ENCODE results near the gene CCDC183.
"Not testable (repeated sequence)": the region's sequence is repeated elsewhere in the genome, so short reads cannot be mapped to it uniquely, and the experiment has no call there.

The CCDC183 gene

GRCh38 chr9:136760834-136761544 lies 35.1 kb upstream of the CCDC183 start:
- DNase-seq = not testable (repeated sequence)

GRCh38 chr9:136761545-136761981 lies 34.6 kb upstream of the CCDC183 start:
- no peak for DNase-seq

DNA sequence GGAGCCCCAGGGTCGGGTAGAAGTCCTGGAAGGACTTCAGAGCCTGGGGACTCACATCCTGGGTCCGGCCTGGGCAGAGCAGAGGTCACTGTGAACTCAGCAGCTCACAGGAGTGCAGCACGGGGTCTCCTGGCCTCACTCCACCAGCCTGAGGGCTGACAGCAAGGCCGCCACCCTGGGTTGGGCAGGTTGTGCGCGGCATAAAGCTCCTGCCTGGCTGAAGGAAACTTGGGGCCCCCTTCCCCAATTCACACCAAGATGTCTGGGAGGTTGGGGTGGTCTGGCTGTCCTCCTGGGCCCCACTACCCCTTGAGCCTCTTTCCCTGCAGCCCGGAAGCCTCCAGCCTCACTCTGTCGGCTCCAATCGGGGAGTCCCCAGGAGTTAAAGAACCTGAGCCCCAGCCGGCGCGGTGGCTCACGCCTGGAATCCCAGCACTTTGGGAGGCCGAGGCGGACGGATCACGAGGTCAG lies 33.9 kb upstream of the CCDC183 start:
- DNase-seq = no peak

GRCh38 chr9:136762915-136763648 lies 33.1 kb upstream of the CCDC183 start:
- DNase-seq = no peak

GRCh38 chr9:136763649-136764035 lies 32.5 kb upstream of the CCDC183 start:
- DNase-seq = no peak

DNA sequence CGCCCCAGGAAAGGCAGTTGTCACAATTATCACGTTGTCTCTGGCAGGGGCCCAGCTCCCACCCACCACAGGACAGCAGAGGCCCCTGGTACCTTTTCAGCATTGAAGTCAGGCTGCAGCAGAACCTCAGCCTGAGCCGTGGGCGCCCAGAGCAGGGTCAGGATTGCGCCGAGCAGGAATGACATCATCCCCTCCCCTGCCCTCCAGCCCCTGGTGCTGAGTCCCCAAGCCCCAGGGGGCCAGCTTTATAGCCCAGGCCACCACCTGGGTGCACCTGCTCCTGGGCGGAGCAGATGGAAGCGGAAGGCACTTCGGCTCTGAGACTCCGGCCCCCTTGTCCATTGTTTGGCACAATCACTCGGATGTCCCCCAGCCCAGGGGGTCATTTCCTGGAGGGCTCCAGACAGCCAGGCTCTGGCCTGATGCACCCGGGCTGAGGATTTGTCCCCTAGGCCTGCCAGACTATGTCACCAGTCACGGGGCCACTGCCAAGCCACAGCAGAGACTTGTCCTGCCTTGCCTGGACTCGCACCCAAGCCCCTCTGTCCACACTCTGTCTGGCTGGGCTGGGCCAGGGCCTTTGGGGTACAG lies 31.7 kb upstream of the CCDC183 start, which contains the start of gene LCN15:
TSS of gene LCN15 (minus strand) at position 218 of the 591 bp plus-strand sequence. CDS start at position 188, 30 bp downstream.
- no peak for DNase-seq

DNA sequence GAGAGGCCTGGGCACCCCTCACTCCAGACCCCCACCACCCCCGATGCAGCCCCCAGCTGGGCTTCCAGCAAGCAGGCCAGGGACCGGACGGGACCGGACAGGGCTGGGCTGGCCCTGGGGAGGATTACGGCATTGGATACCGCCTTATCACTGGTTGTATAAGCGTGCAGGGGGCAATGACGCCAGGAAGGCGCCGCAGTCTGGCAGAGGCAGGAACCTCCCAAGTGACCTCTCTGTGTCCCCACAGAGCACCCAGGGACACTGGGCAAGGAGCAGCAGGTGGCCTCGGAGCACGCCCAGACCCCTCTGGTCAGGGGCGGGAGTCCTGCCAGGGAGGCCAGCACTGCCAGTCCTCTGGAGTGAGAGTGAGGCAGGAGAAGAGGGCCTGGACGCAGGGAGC lies 31.1 kb upstream of the CCDC183 start:
- no peak for DNase-seq

DNA sequence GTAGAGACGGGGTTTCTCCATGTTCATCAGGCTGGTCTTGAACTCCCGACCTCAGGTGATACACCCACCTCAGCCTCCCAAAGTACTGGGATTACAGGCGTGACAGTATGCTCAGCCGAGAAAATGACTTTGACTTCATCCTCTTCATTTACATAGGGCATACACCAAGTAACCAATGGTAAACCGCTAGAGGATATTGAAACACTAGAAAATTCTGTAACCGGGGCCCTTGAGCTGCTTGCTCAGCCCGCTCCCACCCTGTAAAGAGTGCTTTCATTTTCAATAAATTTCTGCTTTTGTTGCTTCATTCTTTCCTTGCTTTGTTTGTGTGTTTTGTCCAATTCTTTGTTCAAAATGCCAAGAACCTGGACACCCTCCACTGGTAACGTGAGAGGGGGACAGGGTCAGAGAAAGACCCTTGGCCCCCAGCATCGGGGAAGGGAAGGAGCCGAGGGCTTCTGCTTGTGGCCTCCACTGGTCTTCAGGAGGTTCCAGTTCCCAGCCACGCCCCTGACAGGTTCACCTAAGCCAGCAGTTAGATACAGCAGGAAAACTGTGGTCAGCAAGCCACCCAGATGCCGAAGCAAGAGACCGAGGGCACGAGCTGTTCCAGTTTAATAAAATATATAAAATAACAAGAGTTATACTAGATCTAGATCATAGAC lies 30.3 kb upstream of the CCDC183 start:
- DNase-seq = not testable (repeated sequence)

DNA sequence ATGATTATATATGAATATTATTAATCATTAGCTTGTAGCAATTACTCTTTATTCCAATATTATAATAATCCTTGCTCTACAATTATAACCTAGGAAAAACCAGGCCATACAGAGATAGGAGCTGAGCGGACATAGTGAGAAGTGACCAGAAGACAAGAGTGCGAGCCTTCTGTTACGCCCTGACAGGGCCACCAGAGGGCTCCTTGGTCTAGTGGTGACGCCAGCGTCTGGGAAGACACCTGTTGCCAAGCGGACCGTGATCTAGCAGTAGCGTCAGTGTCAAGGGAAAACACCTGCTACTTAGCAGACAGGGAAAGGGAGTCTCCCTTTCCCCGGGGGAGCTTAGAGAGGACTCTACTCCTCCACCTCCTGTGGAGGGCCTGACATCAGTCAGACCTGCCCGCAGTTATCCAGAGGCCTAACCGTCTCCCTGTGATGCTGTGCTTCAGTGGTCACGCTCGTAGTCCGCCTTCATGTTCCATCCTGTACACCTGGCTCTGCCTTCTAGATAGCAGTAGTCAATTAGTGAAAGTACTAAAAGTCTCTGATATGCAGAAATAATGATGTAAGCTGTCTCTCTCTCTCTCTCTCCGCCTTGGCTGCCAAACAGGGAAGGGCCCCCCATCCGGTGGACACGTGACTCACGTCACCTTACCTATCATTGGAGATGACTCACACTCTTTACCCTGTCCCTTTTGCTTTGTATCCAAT lies 29.6 kb upstream of the CCDC183 start:
- peak; percentile 47 for DNase-seq

GRCh38 chr9:136769710-136770191 lies 26.4 kb upstream of the CCDC183 start:
- DNase-seq = no peak

DNA sequence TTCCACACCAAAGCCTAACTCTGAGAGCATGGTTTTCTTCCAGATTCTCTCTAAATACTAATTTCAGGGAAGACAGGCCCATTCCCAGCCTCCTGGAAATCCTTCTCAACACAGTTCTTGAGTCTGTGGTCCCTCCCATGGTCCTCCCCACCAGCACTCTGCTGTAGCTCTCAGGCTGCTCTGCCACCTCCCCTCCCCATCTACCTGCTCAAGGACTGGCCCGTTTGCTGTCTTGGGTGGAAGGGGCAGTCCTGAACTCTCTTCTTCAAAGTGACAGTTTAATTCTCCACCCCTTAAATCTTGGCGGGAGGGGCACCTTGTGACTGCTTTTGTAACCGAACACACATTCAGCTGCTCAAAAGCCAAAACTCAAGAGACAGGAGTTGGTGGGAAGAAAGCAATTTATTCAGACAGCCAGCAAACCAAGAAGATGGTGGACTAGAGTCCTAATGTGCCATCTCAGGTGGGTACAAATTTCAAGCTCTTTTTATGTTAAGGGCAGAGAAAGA lies 24.2 kb upstream of the CCDC183 start:
- no peak for DNase-seq

GRCh38 chr9:136773386-136774044 lies 22.6 kb upstream of the CCDC183 start:
- no peak for DNase-seq

DNA sequence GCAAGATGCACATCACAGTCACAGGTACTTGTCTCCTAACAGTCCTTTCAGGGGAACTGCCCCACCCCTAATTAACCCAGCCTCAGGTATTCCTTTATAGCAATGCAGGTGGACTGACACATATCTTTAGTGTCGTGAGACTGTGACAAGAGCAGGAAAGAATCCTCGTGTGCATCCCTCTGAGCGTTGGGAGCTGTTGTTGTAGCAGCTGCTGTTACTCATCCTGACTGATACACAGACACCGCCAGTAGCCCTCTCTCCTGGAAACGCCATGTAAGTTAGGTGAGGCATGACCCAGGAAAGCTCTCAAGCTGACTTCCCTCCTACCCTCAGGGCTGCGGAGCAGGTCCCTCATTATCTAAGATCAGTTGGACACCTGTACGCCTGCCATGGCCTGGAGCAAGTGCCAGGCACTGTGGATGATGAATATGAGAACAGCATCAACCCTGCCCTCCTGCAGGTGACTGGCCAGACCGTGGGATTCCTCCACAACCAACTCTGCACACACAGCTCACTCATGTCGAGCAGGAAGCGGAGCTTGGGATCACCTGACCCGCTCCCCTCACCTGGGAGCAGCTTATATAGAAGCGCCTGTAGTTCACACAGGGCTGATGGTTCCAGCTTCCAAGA lies 21.6 kb upstream of the CCDC183 start:
- DNase-seq = no peak

DNA sequence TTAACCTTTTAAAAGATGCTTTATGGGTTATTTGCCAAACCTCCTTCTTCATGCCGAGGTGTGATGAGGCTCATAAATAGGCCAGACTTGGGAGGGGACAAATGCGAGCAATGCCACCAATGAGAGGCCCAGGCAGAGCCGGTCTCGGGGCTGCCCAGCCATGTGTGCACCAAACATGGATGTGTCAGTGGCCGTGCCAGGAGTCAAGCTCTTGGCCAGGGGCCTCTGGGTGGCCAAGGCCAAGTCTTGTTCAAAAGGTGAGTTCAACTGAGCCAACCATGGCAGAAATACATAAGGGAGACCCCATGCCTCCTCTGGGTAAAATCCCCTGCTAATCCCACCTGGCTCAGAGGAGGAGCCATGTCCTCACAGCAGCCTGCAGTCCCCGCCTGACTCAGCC lies 20.9 kb upstream of the CCDC183 start:
- no peak for DNase-seq

GRCh38 chr9:136776947-136777346 lies 19.2 kb upstream of the CCDC183 start:
- no peak for DNase-seq

DNA sequence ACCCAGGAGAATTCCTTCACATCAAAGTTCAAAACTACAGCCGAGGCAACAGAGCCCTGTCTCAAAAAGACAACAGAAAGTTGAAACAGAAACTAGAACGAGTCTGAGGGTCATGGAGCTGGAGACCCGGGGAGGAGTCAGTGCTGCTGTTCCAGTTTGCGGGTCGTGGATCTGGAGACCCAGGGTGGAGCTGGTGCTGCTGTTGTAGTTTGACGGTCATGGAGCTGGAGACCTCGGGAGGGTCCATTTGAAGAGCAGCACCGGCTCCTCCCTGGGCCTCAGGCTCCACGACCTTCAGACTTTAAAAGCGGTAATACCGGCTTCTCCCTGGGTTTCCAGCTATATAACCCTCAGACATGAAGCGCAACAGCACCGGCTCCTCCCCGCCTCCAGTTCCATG lies 18.8 kb upstream of the CCDC183 start:
- DNase-seq = no peak

DNA sequence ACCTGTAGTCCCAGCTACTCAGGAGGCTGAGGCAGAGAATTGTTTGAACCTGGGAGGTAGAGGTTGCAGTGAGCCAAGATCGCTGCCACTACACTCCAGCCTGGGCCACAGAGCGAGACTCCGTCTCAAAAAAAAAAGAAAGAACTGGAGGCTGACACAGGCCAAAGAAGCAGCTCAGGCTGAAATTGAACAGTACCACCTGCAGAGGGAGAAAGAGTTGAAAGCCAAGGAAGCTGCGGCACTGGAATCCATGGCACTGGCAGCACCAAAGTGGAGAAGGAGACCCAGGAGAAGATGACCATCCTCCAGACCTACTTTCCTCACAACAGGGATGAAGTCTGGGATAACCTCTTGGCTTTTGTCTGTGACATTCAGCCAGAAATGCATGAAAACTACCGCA lies 16.3 kb upstream of the CCDC183 start:
- DNase-seq = no peak

GRCh38 chr9:136782452-136782851 lies 13.7 kb upstream of the CCDC183 start:
- no peak for DNase-seq

DNA sequence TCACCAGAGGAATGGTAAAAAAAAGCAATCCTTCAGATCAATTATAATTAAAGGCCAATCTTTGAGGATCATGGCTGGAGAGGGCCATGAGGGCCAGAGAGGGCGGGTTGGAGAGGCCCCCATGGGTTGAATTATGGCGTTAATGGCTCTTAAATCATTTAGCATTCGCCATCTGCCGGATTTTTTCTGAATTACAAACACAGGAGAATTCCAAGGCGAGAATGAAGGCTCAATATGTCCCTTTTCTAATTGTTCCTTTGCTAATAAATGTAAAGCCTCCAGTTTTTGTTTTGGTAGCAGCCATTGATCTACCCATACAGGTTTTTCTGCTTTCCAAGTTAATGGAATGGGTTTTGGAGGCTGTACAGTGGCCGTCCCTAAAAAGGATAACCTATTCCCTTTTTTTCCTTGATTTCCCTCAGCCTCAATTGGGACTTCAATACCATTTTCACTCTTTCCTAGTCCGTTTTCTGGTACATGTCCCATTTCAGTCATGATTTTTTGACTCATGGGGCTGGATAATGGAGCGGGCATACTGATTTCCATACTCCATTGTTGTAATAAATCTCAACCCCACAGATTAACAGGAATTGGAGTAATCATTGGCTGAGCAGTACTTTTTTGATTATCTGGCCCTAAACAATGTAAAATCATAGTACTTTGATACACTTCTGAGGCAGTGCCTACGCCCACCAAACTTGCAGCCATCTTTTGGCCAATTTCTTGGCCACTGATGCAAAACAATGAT lies 11.7 kb upstream of the CCDC183 start:
- DNase-seq = no peak

DNA sequence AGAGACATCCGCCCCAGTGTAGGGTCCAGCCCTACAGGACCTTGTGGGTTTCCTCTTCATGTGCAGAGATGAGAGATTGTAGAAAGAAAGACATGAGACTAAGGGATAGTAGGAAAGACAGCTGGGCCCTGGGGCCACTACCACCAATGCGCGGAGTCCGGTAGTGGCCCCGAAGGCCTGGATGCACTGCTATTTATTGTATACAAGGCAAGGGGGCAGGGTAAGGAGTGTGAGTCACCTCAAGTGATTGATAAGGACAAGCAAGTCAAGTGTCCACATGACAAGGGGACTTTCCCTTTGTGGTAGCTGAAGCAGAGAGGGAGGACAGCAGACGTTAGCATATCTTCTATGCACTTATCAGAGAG lies 11.2 kb upstream of the CCDC183 start:
- DNase-seq = no peak

All from DMS79 treated with DMSO at 0.1 percent for 48 hours (cell line).